GM12872 (cell line): ENCODE measurements around the gene MYBL2.

Source experiments
- CTCF ChIP-seq: IDR thresholded peaks from 3 replicates; pipeline ENCODE4 v1.5.1; 2011; ENCODE audit warnings: low read depth, mild to moderate bottlenecking, low read length, moderate library complexity; ENCODE audit not compliant: insufficient read depth

The MYBL2 gene

DNA sequence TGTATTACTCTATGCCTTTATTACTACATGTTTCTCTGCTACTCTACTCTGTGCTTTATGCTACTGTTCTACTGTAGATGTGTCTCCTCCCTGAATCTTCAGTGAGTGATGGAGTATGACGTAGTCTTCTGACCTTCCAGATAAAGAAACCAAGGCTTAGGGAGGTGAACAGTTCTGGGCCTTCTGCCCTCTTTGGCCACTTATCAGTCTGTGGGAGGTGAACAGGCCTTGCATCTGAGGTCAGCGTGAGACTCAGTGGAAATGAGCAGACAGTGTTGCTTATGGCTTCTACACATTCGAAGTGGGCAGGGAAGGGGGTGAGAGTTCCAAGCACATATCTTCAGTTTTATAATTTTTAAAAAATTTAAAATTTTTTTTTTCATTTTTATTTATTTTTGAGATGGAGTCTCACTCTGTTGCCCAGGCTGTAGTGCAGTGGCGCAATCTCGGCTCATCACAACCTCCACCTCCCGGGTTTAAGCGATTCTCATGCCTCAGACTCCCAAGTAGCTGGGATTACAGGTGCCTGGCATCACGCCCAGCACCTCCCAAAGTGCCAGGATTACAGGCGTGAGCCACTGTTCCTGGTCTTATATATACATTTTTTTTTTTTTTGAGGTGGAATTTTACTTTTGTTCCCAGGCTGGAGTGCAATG is 24.2 kb downstream of the MYBL2 start:
- no peak for TF ChIP-seq CTCF

DNA sequence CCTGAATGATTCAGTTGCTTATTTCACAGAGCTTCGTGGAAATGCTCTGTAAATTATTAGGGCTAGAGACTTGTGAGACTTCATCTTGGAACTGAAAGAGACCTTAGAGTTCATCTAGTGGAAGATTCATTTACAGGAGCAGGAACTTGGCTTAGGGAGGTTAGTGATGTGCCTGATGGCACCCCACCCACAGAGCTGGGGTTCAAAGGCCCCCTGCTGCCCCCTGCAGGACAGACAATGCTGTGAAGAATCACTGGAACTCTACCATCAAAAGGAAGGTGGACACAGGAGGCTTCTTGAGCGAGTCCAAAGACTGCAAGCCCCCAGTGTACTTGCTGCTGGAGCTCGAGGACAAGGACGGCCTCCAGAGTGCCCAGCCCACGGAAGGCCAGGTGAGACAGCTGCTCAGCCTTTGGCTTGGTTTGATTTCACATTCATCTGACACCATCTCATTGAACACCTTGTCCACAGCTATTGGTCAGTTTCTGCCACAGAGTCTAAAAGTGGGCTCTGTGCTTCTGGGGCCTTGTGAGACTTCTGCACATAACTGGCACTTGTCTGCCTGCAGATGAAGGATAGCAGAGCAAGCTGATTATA is 25.1 kb downstream of the MYBL2 start:
- TF ChIP-seq CTCF = peak; percentile 85

DNA sequence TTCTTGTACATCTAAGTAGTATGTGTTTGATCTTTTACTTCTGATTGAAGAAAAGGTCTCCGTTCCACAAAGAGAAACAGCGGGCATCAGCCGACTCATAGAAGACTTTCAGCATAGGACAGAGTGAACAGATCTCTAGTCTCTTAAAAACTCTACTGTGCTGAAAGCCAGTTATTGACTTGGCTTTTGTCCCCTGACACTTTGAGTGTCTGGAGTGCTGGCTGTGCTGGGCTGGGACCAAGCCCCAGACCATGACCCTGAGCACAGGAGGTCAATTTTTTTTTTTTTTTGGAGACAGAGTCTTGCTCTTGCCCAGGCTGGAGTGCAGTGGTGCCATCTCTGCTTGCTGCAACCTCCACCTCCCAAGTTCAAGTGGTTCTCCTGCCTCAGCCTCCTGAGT is 27.8 kb downstream of the MYBL2 start:
- no peak for TF ChIP-seq CTCF

DNA sequence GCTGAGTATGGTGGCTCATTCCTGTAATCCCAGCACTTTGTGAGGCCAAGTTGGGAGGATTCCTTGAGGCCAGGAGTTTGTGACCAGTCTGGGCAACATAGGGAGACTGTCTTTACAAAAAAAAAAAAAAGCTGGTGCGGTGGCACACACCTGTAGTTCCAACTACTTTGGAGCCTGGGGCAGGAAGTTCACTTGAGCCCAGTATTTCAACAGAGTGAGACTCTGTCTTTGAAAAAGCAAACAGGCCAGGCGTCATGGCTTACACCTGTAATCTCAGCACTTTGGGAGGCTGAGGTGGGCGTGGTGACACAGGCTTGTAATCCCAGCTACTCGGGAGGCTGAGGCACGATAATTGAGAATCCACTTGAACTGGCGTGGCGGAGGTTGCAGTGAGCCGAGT is 28.7 kb downstream of the MYBL2 start:
- no peak for TF ChIP-seq CTCF

- no peak for TF ChIP-seq CTCF
These were observed 33.1 kb downstream of the MYBL2 start for GRCh38 chr20:43699941-43700565.

DNA sequence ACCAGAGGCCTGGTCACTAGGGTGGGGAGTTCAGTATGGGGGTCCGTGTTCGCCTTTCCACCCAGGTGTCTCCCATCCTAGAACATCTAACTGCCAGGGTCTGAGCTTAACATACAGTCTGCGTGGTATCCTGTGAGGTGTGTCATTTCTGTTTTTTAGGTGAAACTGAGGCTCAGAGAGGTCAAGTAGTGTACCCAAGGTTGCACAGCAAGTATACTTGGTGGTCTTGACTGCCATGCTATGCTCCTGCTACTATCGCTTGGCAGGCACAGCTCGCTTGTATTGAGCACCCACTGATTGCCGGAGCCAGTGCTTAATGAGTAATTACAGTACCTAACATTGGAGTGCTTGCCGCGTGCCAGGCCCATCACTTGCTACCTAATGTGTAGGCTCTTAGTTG is 33.7 kb downstream of the MYBL2 start:
- TF ChIP-seq CTCF = no peak

DNA sequence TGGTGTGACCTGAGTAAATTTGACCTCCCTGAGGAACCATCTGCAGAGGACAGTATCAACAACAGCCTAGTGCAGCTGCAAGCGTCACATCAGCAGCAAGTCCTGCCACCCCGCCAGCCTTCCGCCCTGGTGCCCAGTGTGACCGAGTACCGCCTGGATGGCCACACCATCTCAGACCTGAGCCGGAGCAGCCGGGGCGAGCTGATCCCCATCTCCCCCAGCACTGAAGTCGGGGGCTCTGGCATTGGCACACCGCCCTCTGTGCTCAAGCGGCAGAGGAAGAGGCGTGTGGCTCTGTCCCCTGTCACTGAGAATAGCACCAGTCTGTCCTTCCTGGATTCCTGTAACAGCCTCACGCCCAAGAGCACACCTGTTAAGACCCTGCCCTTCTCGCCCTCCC is 35.6 kb downstream of the MYBL2 start:
- TF ChIP-seq CTCF = no peak
